Muscle layer of colon (tissue), 2 donors: ENCODE results near the gene RAB22A.
"Not testable (repeated sequence)": the region's sequence is repeated elsewhere in the genome, so short reads cannot be mapped to it uniquely, and the experiment has no call there.

Source experiments
- H3K27ac ChIP-seq: one replicate; pipeline ENCODE4 v1.7.0; 2013; ENCODE audit warnings: low read depth, mild to moderate bottlenecking, low read length, moderate library complexity
- H3K27me3 ChIP-seq, 2 donors: one replicate each; pipeline ENCODE4 v1.7.0; 2013; ENCODE audit warnings: low read length in 2 of 2, mild to moderate bottlenecking in 2 of 2; ENCODE audit not compliant: insufficient read depth in 2 of 2, control insufficient read depth in 1 of 2
- H3K36me3 ChIP-seq: one replicate; pipeline ENCODE4 v1.7.0; 2013; ENCODE audit warnings: mild to moderate bottlenecking, low read length; ENCODE audit not compliant: insufficient read depth
- H3K4me1 ChIP-seq: one replicate; pipeline ENCODE4 v1.7.0; 2013; ENCODE audit warnings: mild to moderate bottlenecking, low read length; ENCODE audit not compliant: insufficient read depth
- H3K4me3 ChIP-seq, 2 donors: one replicate each; pipeline ENCODE4 v1.7.0; 2013; ENCODE audit warnings: low read length in 2 of 2, low read depth in 1 of 2, mild to moderate bottlenecking in 1 of 2, moderate library complexity in 1 of 2
- H3K9ac ChIP-seq: one replicate; pipeline ENCODE4 v1.7.0; 2013; ENCODE audit warnings: low read length
- H3K9me3 ChIP-seq: one replicate; pipeline ENCODE4 v1.7.0; 2013; ENCODE audit warnings: mild to moderate bottlenecking, low read length
- donor health status: abdominal sarcoma.
- donor health status: Adenocarcinoma of cecum.

RAB22A gene

GRCh38 chr20:58406422-58407001, 97.0 kb downstream of the RAB22A start:
- Histone ChIP-seq H3K27ac (no peak overlapping the region), H3K4me1 (peaks cover 30% of the 10 kb centered on the region)

GRCh38 chr20:58407201-58407873, 97.8 kb downstream of the RAB22A start:
- Histone ChIP-seq H3K36me3 (no peaks in the 10 kb centered on the region), H3K27ac (no peak overlapping the region), H3K9me3 (no peaks in the 10 kb centered on the region), H3K4me1 (peaks cover 35% of the 10 kb centered on the region), H3K27me3 (no peaks in the 10 kb centered on the region), H3K4me3 (no peak overlapping the region), H3K9ac (no peak overlapping the region)

More at GRCh38 chr20:58406422-58407001, 97.0 kb downstream of the RAB22A start:
- Histone ChIP-seq H3K9me3 (no peaks in the 10 kb centered on the region), H3K4me3 (no peak overlapping the region), H3K36me3 (no peaks in the 10 kb centered on the region), H3K9ac (no peak overlapping the region), H3K27me3 (no peaks in the 10 kb centered on the region)

- peaks cover 35% of the 10 kb centered on the region for H3K4me1 ChIP-seq
- H3K27me3 ChIP-seq, result no peaks in the 10 kb centered on the region
- H3K27ac ChIP-seq, result no peak overlapping the region
Measured at GRCh38 chr20:58407966-58408557, 98.5 kb downstream of the RAB22A start.

GRCh38 chr20:58408603-58409246, 99.2 kb downstream of the RAB22A start:
- Histone ChIP-seq H3K36me3 (no peaks in the 10 kb centered on the region), H3K27ac (no peak overlapping the region), H3K4me1 (peaks cover 31% of the 10 kb centered on the region), H3K27me3 (no peaks in the 10 kb centered on the region), H3K9ac (no peak overlapping the region), H3K9me3 (no peaks in the 10 kb centered on the region), H3K4me3 (no peak overlapping the region)

More at GRCh38 chr20:58407966-58408557, 98.5 kb downstream of the RAB22A start:
- Histone ChIP-seq H3K9ac (no peak overlapping the region), H3K36me3 (no peaks in the 10 kb centered on the region), H3K9me3 (no peaks in the 10 kb centered on the region), H3K4me3 (no peak overlapping the region)

- not testable (repeated sequence) for H3K4me3 ChIP-seq, H3K27me3 ChIP-seq, H3K36me3 ChIP-seq, H3K9me3 ChIP-seq, H3K9ac ChIP-seq, H3K27ac ChIP-seq
- peaks cover 12% of the 10 kb centered on the region for H3K4me1 ChIP-seq
Measured at GRCh38 chr20:58414216-58414615, 104.7 kb downstream of the RAB22A start.

GRCh38 chr20:58414786-58415185, 105.3 kb downstream of the RAB22A start:
- H3K4me3 ChIP-seq, H3K9ac ChIP-seq, H3K27me3 ChIP-seq, H3K27ac ChIP-seq, H3K9me3 ChIP-seq, H3K36me3 ChIP-seq: not testable (repeated sequence)
- H3K4me1 ChIP-seq, result peaks cover 14% of the 10 kb centered on the region

- no peaks in the 10 kb centered on the region for H3K27me3 ChIP-seq
- H3K4me3 ChIP-seq, result no peak overlapping the region
- H3K36me3 ChIP-seq, result peaks cover 14% of the 10 kb centered on the region
- H3K27ac ChIP-seq, result no peak overlapping the region
- H3K9ac ChIP-seq, result no peak overlapping the region
- H3K4me1 ChIP-seq, result peaks cover 14% of the 10 kb centered on the region
- no peaks in the 10 kb centered on the region for H3K9me3 ChIP-seq
Measured at GRCh38 chr20:58416057-58416456, 106.5 kb downstream of the RAB22A start.

GRCh38 chr20:58416835-58417234, 107.3 kb downstream of the RAB22A start:
- Histone ChIP-seq H3K36me3 (peaks cover 18% of the 10 kb centered on the region), H3K4me3 (no peak overlapping the region), H3K4me1 (peaks cover 12% of the 10 kb centered on the region), H3K9me3 (no peaks in the 10 kb centered on the region), H3K27ac (no peak overlapping the region), H3K9ac (no peak overlapping the region), H3K27me3 (no peaks in the 10 kb centered on the region)
